ENCODE results near the gene BCAR1. TPM values are rescaled to one million over a fixed set of nuclear protein-coding genes. Genes with fewer than 3 reads are reported as not detected.

Gene BCAR1
- total and polyA plus RNA-seq, 2 experiments from 2014 or later = 37.9 to 140 TPM

- H3K36me3 Mint-ChIP-seq (ENCODE audit: low read depth) = no peaks in the 10 kb centered on the region
Observed at GRCh38 chr16:75193265-75193650, 58.2 kb downstream of the BCAR1 start.

More at GRCh38 chr16:75193265-75193650, 58.2 kb downstream of the BCAR1 start:
- Histone ChIP-seq H3K4me3 (no peak overlapping the region), H3K9me2 (ENCODE audit: insufficient read depth) (no peaks in the 10 kb centered on the region), H3K4me1 (ENCODE audit: insufficient read depth) (peaks cover 6% of the 10 kb centered on the region; the same call in 1 of the 2 replicates), H2AFZ (no peak overlapping the region), H3K27ac (ENCODE audit: low read depth) (no peak overlapping the region), H3K36me3 (ENCODE audit: insufficient read depth) (no peaks in the 10 kb centered on the region), H3F3A (replicated peaks; ENCODE audit: low read depth) (0 out of 2 replicates have a peak, but pooled peaks cover 7% of the 10 kb centered on the region), H3K4me2 (no peak overlapping the region), H4K20me1 (replicated peaks; ENCODE audit: insufficient read depth) (no peaks in the 10 kb centered on the region), H3K79me2 (replicated peaks; ENCODE audit: insufficient read depth) (no peaks in the 10 kb centered on the region), H3K27me3 (ENCODE audit: insufficient read depth) (no peaks in the 10 kb centered on the region)
- ATAC-seq (no peak), DNase-seq (ENCODE audit: low spot score) (no peak)
- Mint-ChIP-seq H3K4me1 (peaks cover 7% of the 10 kb centered on the region), H3K27ac (no peak overlapping the region), H3K9me3 (no peaks in the 10 kb centered on the region; the same call in 2 of the 3 replicates), H3K4me3 (no peak overlapping the region), H3K27me3 (ENCODE audit: insufficient read depth, low read depth, poor library complexity) (peaks cover 9% of the 10 kb centered on the region)
- TF ChIP-seq ZNF331 (CRISPR knock-in tag; IDR thresholded peaks at IDR 0.05; ENCODE audit: low read depth) (no peak), CREB1 (CRISPR knock-in tag; IDR thresholded peaks at IDR 0.05; ENCODE audit: low read depth) (no peak), NANOG (IDR thresholded peaks at IDR 0.05; ENCODE audit: borderline replicate concordance) (no peak), ETS1 (IDR thresholded peaks at IDR 0.05) (no peak), EZH2 (IDR thresholded peaks at IDR 0.05; ENCODE audit: low read depth, unreplicated experiment) (no peak), POLR2AphosphoS5 (IDR thresholded peaks at IDR 0.05; ENCODE audit: low read depth) (no peak), JUNB (IDR thresholded peaks at IDR 0.05; ENCODE audit: unreplicated experiment) (no peak), CTCF (conservative IDR thresholded peaks at IDR 0.05; ENCODE audit: low read depth in 2 of 2) (no peak), STAT1 (IDR thresholded peaks at IDR 0.05; ENCODE audit: unreplicated experiment) (no peak), EZH2phosphoT487 (IDR thresholded peaks at IDR 0.05; ENCODE audit: unreplicated experiment) (no peak), ZNF114 (CRISPR knock-in tag; IDR thresholded peaks at IDR 0.05) (no peak)
- TF ChIP-seq, protein P1, sequence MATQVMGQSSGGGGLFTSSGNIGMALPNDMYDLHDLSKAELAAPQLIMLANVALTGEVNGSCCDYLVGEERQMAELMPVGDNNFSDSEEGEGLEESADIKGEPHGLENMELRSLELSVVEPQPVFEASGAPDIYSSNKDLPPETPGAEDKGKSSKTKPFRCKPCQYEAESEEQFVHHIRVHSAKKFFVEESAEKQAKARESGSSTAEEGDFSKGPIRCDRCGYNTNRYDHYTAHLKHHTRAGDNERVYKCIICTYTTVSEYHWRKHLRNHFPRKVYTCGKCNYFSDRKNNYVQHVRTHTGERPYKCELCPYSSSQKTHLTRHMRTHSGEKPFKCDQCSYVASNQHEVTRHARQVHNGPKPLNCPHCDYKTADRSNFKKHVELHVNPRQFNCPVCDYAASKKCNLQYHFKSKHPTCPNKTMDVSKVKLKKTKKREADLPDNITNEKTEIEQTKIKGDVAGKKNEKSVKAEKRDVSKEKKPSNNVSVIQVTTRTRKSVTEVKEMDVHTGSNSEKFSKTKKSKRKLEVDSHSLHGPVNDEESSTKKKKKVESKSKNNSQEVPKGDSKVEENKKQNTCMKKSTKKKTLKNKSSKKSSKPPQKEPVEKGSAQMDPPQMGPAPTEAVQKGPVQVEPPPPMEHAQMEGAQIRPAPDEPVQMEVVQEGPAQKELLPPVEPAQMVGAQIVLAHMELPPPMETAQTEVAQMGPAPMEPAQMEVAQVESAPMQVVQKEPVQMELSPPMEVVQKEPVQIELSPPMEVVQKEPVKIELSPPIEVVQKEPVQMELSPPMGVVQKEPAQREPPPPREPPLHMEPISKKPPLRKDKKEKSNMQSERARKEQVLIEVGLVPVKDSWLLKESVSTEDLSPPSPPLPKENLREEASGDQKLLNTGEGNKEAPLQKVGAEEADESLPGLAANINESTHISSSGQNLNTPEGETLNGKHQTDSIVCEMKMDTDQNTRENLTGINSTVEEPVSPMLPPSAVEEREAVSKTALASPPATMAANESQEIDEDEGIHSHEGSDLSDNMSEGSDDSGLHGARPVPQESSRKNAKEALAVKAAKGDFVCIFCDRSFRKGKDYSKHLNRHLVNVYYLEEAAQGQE (IDR thresholded peaks at IDR 0.05; ENCODE audit: unreplicated experiment) = no peak
- TF ChIP-seq, protein P2, sequence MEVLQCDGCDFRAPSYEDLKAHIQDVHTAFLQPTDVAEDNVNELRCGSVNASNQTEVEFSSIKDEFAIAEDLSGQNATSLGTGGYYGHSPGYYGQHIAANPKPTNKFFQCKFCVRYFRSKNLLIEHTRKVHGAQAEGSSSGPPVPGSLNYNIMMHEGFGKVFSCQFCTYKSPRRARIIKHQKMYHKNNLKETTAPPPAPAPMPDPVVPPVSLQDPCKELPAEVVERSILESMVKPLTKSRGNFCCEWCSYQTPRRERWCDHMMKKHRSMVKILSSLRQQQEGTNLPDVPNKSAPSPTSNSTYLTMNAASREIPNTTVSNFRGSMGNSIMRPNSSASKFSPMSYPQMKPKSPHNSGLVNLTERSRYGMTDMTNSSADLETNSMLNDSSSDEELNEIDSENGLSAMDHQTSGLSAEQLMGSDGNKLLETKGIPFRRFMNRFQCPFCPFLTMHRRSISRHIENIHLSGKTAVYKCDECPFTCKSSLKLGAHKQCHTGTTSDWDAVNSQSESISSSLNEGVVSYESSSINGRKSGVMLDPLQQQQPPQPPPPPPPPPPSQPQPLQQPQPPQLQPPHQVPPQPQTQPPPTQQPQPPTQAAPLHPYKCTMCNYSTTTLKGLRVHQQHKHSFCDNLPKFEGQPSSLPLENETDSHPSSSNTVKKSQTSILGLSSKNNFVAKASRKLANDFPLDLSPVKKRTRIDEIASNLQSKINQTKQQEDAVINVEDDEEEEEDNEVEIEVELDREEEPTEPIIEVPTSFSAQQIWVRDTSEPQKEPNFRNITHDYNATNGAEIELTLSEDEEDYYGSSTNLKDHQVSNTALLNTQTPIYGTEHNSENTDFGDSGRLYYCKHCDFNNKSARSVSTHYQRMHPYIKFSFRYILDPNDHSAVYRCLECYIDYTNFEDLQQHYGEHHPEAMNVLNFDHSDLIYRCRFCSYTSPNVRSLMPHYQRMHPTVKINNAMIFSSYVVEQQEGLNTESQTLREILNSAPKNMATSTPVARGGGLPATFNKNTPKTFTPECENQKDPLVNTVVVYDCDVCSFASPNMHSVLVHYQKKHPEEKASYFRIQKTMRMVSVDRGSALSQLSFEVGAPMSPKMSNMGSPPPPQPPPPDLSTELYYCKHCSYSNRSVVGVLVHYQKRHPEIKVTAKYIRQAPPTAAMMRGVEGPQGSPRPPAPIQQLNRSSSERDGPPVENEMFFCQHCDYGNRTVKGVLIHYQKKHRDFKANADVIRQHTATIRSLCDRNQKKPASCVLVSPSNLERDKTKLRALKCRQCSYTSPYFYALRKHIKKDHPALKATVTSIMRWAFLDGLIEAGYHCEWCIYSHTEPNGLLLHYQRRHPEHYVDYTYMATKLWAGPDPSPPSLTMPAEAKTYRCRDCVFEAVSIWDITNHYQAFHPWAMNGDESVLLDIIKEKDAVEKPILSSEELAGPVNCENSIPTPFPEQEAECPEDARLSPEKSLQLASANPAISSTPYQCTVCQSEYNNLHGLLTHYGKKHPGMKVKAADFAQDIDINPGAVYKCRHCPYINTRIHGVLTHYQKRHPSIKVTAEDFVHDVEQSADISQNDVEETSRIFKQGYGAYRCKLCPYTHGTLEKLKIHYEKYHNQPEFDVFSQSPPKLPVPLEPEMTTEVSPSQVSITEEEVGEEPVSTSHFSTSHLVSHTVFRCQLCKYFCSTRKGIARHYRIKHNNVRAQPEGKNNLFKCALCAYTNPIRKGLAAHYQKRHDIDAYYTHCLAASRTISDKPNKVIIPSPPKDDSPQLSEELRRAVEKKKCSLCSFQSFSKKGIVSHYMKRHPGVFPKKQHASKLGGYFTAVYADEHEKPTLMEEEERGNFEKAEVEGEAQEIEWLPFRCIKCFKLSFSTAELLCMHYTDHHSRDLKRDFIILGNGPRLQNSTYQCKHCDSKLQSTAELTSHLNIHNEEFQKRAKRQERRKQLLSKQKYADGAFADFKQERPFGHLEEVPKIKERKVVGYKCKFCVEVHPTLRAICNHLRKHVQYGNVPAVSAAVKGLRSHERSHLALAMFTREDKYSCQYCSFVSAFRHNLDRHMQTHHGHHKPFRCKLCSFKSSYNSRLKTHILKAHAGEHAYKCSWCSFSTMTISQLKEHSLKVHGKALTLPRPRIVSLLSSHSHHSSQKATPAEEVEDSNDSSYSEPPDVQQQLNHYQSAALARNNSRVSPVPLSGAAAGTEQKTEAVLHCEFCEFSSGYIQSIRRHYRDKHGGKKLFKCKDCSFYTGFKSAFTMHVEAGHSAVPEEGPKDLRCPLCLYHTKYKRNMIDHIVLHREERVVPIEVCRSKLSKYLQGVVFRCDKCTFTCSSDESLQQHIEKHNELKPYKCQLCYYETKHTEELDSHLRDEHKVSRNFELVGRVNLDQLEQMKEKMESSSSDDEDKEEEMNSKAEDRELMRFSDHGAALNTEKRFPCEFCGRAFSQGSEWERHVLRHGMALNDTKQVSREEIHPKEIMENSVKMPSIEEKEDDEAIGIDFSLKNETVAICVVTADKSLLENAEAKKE (CRISPR knock-in tag; IDR thresholded peaks at IDR 0.05) = no peak
